HG02678 (cell line): ENCODE measurements around the gene TTC6.

Experiments
- ATAC-seq: cut with Tn5 transposase; IDR thresholded peaks from one replicate; pipeline ENCODE4 v1.9.1; 2021; ENCODE audit warnings: mild to moderate bottlenecking, moderate library complexity; ENCODE audit not compliant: unreplicated experiment

Gene TTC6

GRCh38 chr14:37584211-37585100 is 11.0 kb upstream of the TTC6 start:
- ATAC-seq: no peak

- ATAC-seq: no peak
These were observed 10.3 kb upstream of the TTC6 start for GRCh38 chr14:37585101-37585511.

GRCh38 chr14:37585971-37586796 is 9.2 kb upstream of the TTC6 start:
- no peak for ATAC-seq

- no peak for ATAC-seq
These were observed 8.7 kb upstream of the TTC6 start for GRCh38 chr14:37586797-37587130.

GRCh38 chr14:37587131-37587803 is 8.2 kb upstream of the TTC6 start:
- ATAC-seq: no peak

- ATAC-seq: no peak
These were observed 7.4 kb upstream of the TTC6 start for GRCh38 chr14:37587881-37588666.

- ATAC-seq: no peak
These were observed 6.8 kb upstream of the TTC6 start for GRCh38 chr14:37588667-37588955.

- no peak for ATAC-seq
These were observed 6.3 kb upstream of the TTC6 start for GRCh38 chr14:37588956-37589714.

- ATAC-seq: no peak
These were observed 5.6 kb upstream of the TTC6 start for GRCh38 chr14:37589715-37590427.

GRCh38 chr14:37590428-37591139 is 4.8 kb upstream of the TTC6 start:
- no peak for ATAC-seq

- ATAC-seq: no peak
These were observed 4.0 kb upstream of the TTC6 start for GRCh38 chr14:37591311-37591940.

GRCh38 chr14:37591941-37592481 is 3.4 kb upstream of the TTC6 start:
- ATAC-seq: no peak

- no peak for ATAC-seq
These were observed 2.7 kb upstream of the TTC6 start for GRCh38 chr14:37592482-37593408.

- no peak for ATAC-seq
These were observed 1.8 kb upstream of the TTC6 start for GRCh38 chr14:37593511-37594237.

GRCh38 chr14:37594238-37594970 is 1.0 kb upstream of the TTC6 start:
- no peak for ATAC-seq
